ENCODE results near the gene KLC1. TPM values are rescaled to one million over a fixed set of nuclear protein-coding genes. Genes with fewer than 3 reads are reported as not detected.

The KLC1 gene
- polyA plus RNA-seq, 1 donor from 2014 or later: 80.2 TPM

GRCh38 chr14:103662029-103662428, 33.0 kb downstream of the KLC1 start:
- peaks cover 3% of the 10 kb centered on the region for H3K36me3 Mint-ChIP-seq

DNA sequence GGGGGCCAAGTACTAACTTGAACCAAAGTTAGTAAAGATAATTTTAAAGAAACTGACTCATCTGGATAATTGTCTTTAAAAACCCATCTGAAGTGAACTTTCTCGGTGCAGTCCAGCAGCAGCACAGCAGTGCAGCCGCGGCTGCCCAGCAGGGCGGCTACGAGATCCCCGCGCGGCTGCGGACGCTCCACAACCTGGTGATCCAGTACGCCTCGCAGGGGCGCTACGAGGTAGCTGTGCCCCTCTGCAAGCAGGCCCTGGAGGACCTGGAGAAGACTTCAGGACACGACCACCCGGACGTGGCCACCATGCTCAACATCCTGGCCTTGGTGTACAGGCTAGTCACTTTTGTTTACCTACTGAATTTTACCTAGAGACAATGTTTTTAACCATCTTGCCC, 33.6 kb downstream of the KLC1 start:
- H3K27me3 Mint-ChIP-seq: no peaks in the 10 kb centered on the region
- H3K36me3 Mint-ChIP-seq: peaks cover 3% of the 10 kb centered on the region
- H3K4me3 Mint-ChIP-seq: no peak overlapping the region
- no peak overlapping the region for H3K27ac Mint-ChIP-seq
- no peaks in the 10 kb centered on the region for H3K9me3 Mint-ChIP-seq
- H3K4me1 Mint-ChIP-seq: peaks cover 0 to 4% (median 0%) of the 10 kb centered on the region in 3 donors

More at GRCh38 chr14:103662029-103662428, 33.0 kb downstream of the KLC1 start:
- H3K27me3 Mint-ChIP-seq: no peaks in the 10 kb centered on the region
- peaks cover 0 to 4% (median 0%) of the 10 kb centered on the region in 3 donors for H3K4me1 Mint-ChIP-seq
- no peak overlapping the region for H3K27ac Mint-ChIP-seq
- no peak overlapping the region for H3K4me3 Mint-ChIP-seq
- no peaks in the 10 kb centered on the region for H3K9me3 Mint-ChIP-seq

- H3K27ac Mint-ChIP-seq: no peak overlapping the region
- peaks cover 3% of the 10 kb centered on the region for H3K36me3 Mint-ChIP-seq
- peaks cover 0 to 4% (median 0%) of the 10 kb centered on the region in 3 donors for H3K4me1 Mint-ChIP-seq
- H3K27me3 Mint-ChIP-seq: no peaks in the 10 kb centered on the region
- no peak overlapping the region for H3K4me3 Mint-ChIP-seq
- no peaks in the 10 kb centered on the region for H3K9me3 Mint-ChIP-seq
These were observed 34.5 kb downstream of the KLC1 start for GRCh38 chr14:103663506-103663905.

- H3K36me3 Mint-ChIP-seq: peaks cover under 1% of the 10 kb centered on the region
- no peaks in the 10 kb centered on the region for H3K9me3 Mint-ChIP-seq
- H3K27me3 Mint-ChIP-seq: no peaks in the 10 kb centered on the region
- H3K27ac Mint-ChIP-seq: no peak overlapping the region
- no peak overlapping the region for H3K4me3 Mint-ChIP-seq
- H3K4me1 Mint-ChIP-seq: peaks cover 0 to 2% (median 0%) of the 10 kb centered on the region in 3 donors
These were observed 38.7 kb downstream of the KLC1 start for GRCh38 chr14:103667671-103668070.

DNA sequence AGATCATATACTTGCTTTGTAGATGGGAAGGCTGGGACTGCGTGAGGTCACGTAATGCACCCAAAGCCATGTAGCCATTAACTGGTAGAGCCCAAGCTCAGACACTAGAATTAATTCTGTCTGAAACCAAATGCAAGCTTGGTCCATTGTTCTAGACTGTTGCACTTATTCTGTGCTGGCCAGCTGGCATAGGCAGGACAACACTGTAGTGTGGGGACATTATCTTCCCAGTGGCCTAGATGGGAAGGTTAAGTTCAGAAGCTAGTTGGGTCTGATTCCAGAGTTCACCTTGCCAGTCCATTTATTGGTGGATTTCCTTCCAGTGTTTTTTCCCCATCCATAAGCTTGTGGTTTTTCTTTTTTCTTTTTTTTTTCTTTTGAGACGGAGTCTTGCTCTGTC, 39.1 kb downstream of the KLC1 start:
- Mint-ChIP-seq H3K4me3 (no peak overlapping the region), H3K4me1 (peaks cover 0 to 2% (median 0%) of the 10 kb centered on the region in 3 donors), H3K27ac (no peak overlapping the region), H3K36me3 (peaks cover 2% of the 10 kb centered on the region), H3K9me3 (no peaks in the 10 kb centered on the region), H3K27me3 (no peaks in the 10 kb centered on the region)

GRCh38 chr14:103669370-103669769, 40.4 kb downstream of the KLC1 start:
- Mint-ChIP-seq H3K36me3 (peaks cover 5% of the 10 kb centered on the region), H3K27ac (no peak overlapping the region), H3K27me3 (no peaks in the 10 kb centered on the region), H3K4me3 (no peak overlapping the region), H3K4me1 (no peaks in the 10 kb centered on the region), H3K9me3 (no peaks in the 10 kb centered on the region)

DNA sequence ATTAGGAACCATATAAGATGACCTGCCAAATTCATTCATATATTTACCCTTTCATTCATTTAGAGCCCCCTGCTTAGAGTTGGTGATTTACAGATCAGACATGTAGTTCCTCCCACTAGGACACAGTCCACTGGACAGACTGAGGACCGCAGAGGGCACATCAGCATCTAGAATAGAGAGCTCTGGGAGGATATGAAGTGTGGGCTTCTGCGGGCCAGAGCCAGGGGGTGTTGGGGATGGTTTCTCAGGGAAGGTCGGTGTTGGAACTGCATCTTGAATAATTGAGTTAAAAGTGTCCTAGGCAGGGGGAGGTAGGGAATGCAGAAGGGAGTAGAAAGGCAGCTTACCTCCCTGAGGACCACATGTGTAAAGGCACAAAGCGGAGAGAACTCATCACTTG, 42.9 kb downstream of the KLC1 start:
- H3K27me3 Mint-ChIP-seq: no peaks in the 10 kb centered on the region
- H3K4me3 Mint-ChIP-seq: peak overlapping the region in 1 of 4 donors; percentile 9
- no peaks in the 10 kb centered on the region for H3K9me3 Mint-ChIP-seq
- peak overlapping the region in 1 of 3 donors; percentile 24 for H3K27ac Mint-ChIP-seq
- H3K36me3 Mint-ChIP-seq: peaks cover 5% of the 10 kb centered on the region
- no peaks in the 10 kb centered on the region for H3K4me1 Mint-ChIP-seq

DNA sequence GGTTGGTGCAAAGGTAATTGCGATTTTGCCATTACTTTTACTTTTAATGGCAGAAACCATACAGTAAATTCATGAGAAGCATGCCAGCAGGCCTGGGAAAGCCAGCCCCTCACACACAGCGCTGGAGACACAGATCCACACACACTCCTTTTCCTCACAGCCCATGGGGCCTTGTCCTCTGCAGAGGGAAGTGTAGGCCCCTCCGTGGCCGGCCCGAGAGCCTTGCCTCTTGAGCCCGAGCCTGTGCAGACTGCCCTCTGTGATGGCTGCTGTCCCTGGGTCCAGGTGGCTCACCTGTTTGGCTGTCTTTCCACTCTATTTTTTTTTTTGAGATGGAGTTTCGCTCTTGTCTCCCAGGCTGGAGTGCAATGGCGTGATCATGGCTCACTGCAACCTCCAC, 46.9 kb downstream of the KLC1 start:
- Mint-ChIP-seq H3K27me3 (no peaks in the 10 kb centered on the region), H3K36me3 (peaks cover 5% of the 10 kb centered on the region), H3K9me3 (no peaks in the 10 kb centered on the region), H3K27ac (no peak overlapping the region), H3K4me1 (peaks cover 8 to 11% (median 8%) of the 10 kb centered on the region in 3 donors), H3K4me3 (no peak overlapping the region)

GRCh38 chr14:103676881-103677675, 48.1 kb downstream of the KLC1 start:
- H3K4me3 Mint-ChIP-seq: no peak overlapping the region
- peaks cover 8 to 11% (median 8%) of the 10 kb centered on the region in 3 donors for H3K4me1 Mint-ChIP-seq
- peak overlapping the region in 1 of 3 donors; percentile 37 for H3K27ac Mint-ChIP-seq
- peaks cover 5% of the 10 kb centered on the region for H3K36me3 Mint-ChIP-seq
- no peaks in the 10 kb centered on the region for H3K9me3 Mint-ChIP-seq
- H3K27me3 Mint-ChIP-seq: no peaks in the 10 kb centered on the region

DNA sequence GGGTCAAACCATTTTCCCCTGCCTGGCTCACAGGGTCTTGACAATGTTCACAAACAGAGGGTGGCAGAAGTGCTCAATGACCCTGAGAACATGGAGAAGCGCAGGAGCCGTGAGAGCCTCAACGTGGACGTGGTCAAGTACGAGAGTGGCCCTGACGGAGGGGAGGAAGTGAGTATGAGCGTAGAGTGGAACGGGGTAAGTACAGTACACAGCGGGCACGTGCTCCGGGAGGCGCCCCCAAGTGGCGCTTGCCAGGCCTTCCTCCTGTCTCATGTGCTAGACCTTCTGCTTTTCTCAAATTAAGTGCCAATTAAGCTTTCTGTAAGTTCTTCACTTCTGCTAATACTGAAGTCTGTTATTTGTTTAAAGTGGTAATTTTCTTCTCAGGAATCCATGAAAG, 50.3 kb downstream of the KLC1 start:
- peaks cover 8 to 11% (median 8%) of the 10 kb centered on the region in 3 donors for H3K4me1 Mint-ChIP-seq
- no peaks in the 10 kb centered on the region for H3K9me3 Mint-ChIP-seq
- H3K27ac Mint-ChIP-seq: peak overlapping the region in 2 of 3 donors; percentile 56 to 66
- H3K27me3 Mint-ChIP-seq: no peaks in the 10 kb centered on the region
- no peak overlapping the region for H3K4me3 Mint-ChIP-seq
- H3K36me3 Mint-ChIP-seq: no peaks in the 10 kb centered on the region

- Mint-ChIP-seq H3K27me3 (no peaks in the 10 kb centered on the region), H3K4me3 (no peak overlapping the region), H3K36me3 (no peaks in the 10 kb centered on the region), H3K4me1 (peaks cover 8 to 11% (median 8%) of the 10 kb centered on the region in 3 donors), H3K27ac (peak overlapping the region in 2 of 3 donors; percentile 26 to 61), H3K9me3 (no peaks in the 10 kb centered on the region)
These were observed 51.6 kb downstream of the KLC1 start for GRCh38 chr14:103680491-103681231.

DNA sequence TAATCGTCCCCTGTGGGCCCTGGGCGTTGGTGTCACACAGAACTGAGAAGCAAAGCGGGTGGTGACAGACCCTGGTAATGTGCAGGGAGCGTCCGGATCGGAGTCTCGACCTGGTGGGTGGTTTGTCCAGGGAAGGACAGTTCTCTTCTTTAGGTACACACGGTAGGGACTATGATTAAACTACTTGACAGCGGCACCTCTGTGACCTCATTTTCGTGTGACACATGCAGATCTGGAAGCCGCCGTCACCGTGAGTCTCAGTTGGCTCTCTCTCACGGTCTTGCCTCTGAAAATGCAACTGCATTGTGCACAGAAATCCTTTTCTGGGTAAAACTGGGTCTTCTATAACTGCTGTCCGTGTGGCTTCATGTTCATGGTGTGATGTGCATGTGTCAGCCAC, 54.1 kb downstream of the KLC1 start:
- Mint-ChIP-seq H3K27me3 (no peaks in the 10 kb centered on the region), H3K4me3 (no peak overlapping the region), H3K9me3 (no peaks in the 10 kb centered on the region), H3K4me1 (peaks cover 8 to 11% (median 8%) of the 10 kb centered on the region in 3 donors), H3K27ac (no peak overlapping the region), H3K36me3 (peaks cover 2% of the 10 kb centered on the region)

GRCh38 chr14:103684471-103684870, 55.5 kb downstream of the KLC1 start:
- H3K27ac Mint-ChIP-seq: no peak overlapping the region
- H3K4me1 Mint-ChIP-seq: peaks cover 8 to 11% (median 11%) of the 10 kb centered on the region in 3 donors
- peaks cover 2% of the 10 kb centered on the region for H3K36me3 Mint-ChIP-seq
- H3K27me3 Mint-ChIP-seq: no peaks in the 10 kb centered on the region
- H3K4me3 Mint-ChIP-seq: no peak overlapping the region
- no peaks in the 10 kb centered on the region for H3K9me3 Mint-ChIP-seq

- Mint-ChIP-seq H3K4me3 (no peak overlapping the region), H3K9me3 (no peaks in the 10 kb centered on the region), H3K36me3 (peaks cover 2% of the 10 kb centered on the region), H3K27ac (no peak overlapping the region), H3K27me3 (no peaks in the 10 kb centered on the region), H3K4me1 (peaks cover 7 to 12% (median 9%) of the 10 kb centered on the region in 3 donors)
These were observed 55.9 kb downstream of the KLC1 start for GRCh38 chr14:103684871-103685270.
